Measurements from ENCODE around the gene SYT15.
"Not testable (repeated sequence)": the region's sequence is repeated elsewhere in the genome, so short reads cannot be mapped to it uniquely, and the experiment has no call there.

SYT15 gene

DNA sequence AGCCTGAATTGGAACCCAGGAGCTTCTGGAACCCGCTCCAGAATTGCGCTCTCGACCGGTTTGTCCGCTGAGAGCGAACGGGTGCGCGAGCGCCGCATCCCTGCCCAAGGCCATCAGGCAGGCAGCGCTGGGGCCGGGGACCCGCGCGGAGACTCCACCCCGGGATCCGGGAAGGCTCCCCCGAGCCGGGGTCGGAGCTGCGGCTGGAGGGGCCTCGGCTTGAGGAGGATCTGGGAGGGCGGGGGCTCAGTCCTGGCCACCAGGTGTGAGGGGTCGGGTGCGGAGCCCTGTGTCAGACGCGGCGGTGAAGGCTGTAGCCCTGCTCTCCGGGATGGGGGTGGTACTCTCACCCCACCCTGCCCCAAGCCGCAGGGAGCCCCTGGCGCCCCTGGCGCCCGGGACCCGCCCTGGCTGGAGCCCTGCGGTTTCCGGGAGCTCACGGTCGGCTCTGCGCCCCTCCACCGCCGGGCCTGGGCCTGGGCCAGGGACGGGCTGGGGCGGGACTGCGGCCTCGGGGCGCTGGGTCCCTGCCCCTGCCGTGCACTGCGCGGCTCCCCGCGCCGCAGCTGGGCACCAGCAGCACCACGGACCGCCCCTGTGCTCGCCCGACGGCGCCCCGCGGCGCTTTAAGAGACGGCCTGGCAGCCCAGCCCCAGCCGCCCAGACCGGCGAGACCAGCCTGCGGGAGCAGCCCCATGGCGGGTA lies at the start of gene SYT15:
Gene SYT15, plus strand, starts transcription at position 655 of the 705 bp plus-strand sequence. Its CDS starts 41 bp downstream, at position 696.
- DNase-seq, result not testable (repeated sequence)

- DNase-seq, result not testable (repeated sequence)
Measured at GRCh38 chr10:46529742-46530141, 49.2 kb upstream of the SYT15 start.

GRCh38 chr10:46530249-46531186 lies 48.4 kb upstream of the SYT15 start:
- no peak for DNase-seq

DNA sequence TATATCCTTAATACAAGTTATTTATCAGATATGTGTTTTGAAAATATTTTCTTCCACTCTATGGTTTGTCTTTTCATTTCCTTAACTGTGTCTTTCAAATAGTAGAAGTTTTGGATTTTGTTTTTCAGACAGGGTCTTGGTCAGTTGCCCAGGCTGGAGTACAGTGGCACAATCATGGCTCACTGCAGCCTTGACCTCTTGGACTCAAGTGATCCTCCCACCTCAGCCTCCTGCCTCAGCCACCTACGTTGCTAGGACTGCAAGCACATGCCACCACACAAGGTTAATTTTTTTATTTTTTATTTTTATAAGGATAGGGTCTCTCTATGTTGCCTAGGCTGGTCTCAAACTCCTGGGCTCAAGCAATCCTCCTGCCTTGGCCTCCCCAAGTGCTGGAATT lies 46.7 kb upstream of the SYT15 start:
- DNase-seq, result not testable (repeated sequence)

GRCh38 chr10:46534828-46535524 lies 44.0 kb upstream of the SYT15 start:
- DNase-seq, result no peak

DNA sequence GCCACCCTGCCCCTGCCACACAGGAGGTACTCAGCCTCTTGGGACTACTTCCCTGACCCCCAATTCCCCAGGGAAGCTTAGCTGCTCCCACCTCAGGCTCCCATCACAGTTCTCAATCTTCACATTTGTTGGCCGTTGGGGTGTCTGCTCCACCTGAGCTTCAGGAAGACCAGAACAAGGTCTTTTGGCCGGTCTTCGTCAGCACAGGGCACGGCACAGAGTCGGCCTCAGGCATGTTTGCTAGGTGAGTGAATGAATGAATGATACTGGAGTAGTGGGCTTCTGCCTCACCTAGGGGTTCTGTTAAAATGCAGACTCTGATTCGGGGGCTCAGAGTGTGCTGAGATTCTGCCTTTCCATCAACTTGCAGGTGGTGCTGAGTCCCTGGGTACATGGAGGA lies 42.8 kb upstream of the SYT15 start:
- no peak for DNase-seq

- no peak for DNase-seq
Measured at GRCh38 chr10:46536781-46537180, 42.1 kb upstream of the SYT15 start.

- no peak for DNase-seq
Measured at GRCh38 chr10:46537309-46537708, 41.6 kb upstream of the SYT15 start.

GRCh38 chr10:46538155-46538554 lies 40.8 kb upstream of the SYT15 start:
- DNase-seq, result no peak

GRCh38 chr10:46538717-46539426 lies 40.1 kb upstream of the SYT15 start:
- no peak for DNase-seq

GRCh38 chr10:46539596-46540411 lies 39.1 kb upstream of the SYT15 start:
- peak; percentile 100 for DNase-seq

GRCh38 chr10:46540412-46541016 lies 38.4 kb upstream of the SYT15 start:
- no peak for DNase-seq

- DNase-seq, result no peak
Measured at GRCh38 chr10:46541017-46541661, 37.8 kb upstream of the SYT15 start.

DNA sequence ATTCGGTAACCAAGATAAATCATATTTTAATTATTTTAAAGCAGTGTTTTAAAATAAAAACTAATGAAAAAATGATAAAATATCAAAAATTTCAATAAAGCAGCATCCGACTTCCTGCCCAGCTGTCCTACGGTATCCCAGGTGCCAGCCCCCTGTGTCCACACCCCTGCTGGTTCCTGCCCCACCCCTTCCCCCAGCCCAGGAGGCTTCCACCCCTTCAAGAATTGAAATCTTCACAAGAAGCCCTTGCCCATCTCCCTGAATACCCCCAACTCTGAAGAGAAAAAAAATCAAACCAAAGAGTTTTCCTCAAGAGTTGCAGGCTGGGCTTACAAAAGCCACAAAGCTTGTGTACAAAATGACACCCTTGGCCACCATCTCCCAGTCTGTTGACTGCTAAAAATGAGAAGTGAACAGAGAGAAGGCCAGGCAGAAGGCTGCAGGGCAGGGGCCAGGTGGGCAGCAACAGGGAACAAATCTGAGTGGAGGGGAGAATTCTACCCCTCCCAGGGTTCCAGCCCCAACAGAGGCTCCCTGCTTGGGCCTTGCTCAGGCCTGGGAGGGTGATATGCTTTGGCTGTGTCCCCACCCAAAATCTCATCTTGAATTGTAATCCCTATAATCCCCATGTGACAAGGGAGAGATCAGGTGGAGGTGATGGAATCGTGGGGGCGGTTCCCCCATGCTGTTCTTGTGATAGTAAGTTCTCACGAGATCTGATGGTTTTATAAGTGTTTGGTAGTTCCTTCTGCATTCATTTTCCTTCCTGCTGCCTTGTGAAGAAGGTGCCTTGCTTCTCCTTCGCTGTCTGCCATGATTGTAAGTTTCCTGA lies 37.0 kb upstream of the SYT15 start:
- no peak for DNase-seq

GRCh38 chr10:46542567-46543465 lies 36.1 kb upstream of the SYT15 start:
- no peak for DNase-seq

GRCh38 chr10:46543466-46544377 lies 35.2 kb upstream of the SYT15 start:
- DNase-seq, result no peak

- no peak for DNase-seq
Measured at GRCh38 chr10:46544989-46545791, 33.7 kb upstream of the SYT15 start.

Data from kidney glomerular epithelial cell (primary cell).